COLO668 (cell line): ENCODE measurements around the gene DUSP18.
"Not testable (repeated sequence)": the region's sequence is repeated elsewhere in the genome, so short reads cannot be mapped to it uniquely, and the experiment has no call there.

ENCODE experiments used
- DNase-seq: peaks from one replicate; lab custom pipeline; 2025; ENCODE audit not compliant: unreplicated experiment; lab: John Stamatoyannopoulos, UW

DUSP18 gene

GRCh38 chr22:30679895-30680690 lies 12.4 kb upstream of the DUSP18 start:
- DNase-seq = not testable (repeated sequence)

- not testable (repeated sequence) for DNase-seq
Observed at GRCh38 chr22:30676565-30676964, 8.9 kb upstream of the DUSP18 start.

GRCh38 chr22:30675436-30675835 lies 7.8 kb upstream of the DUSP18 start:
- no peak for DNase-seq

- no peak for DNase-seq
Observed at GRCh38 chr22:30674482-30674881, 6.8 kb upstream of the DUSP18 start.

- no peak for DNase-seq
Observed at GRCh38 chr22:30673136-30673535, 5.5 kb upstream of the DUSP18 start.

- DNase-seq = no peak
Observed at GRCh38 chr22:30671071-30671470, 3.4 kb upstream of the DUSP18 start.

GRCh38 chr22:30668386-30668710 lies 673 bp upstream of the DUSP18 start:
- no peak for DNase-seq

GRCh38 chr22:30667107-30667493 lies 575 bp downstream of the DUSP18 start:
- DNase-seq = no peak

- no peak for DNase-seq
Observed at GRCh38 chr22:30665786-30666185, 1.9 kb downstream of the DUSP18 start.

- DNase-seq = no peak
Observed at GRCh38 chr22:30665266-30665665, 2.4 kb downstream of the DUSP18 start.

- no peak for DNase-seq
Observed at GRCh38 chr22:30664798-30665197, 2.9 kb downstream of the DUSP18 start.

- DNase-seq = peak; percentile 12
Observed at GRCh38 chr22:30662040-30662439, 5.6 kb downstream of the DUSP18 start.

GRCh38 chr22:30655532-30655931 lies 12.1 kb downstream of the DUSP18 start:
- no peak for DNase-seq

- DNase-seq = no peak
Observed at GRCh38 chr22:30654361-30654760, 13.3 kb downstream of the DUSP18 start.

GRCh38 chr22:30652852-30653251 lies 14.8 kb downstream of the DUSP18 start:
- DNase-seq = no peak

GRCh38 chr22:30650508-30651116 lies 17.1 kb downstream of the DUSP18 start:
- DNase-seq = no peak

GRCh38 chr22:30649430-30650007 lies 18.2 kb downstream of the DUSP18 start:
- peak; percentile 50 for DNase-seq

GRCh38 chr22:30648825-30649224 lies 18.9 kb downstream of the DUSP18 start:
- DNase-seq = no peak

- no peak for DNase-seq
Observed at GRCh38 chr22:30647536-30647935, 20.1 kb downstream of the DUSP18 start.

GRCh38 chr22:30646518-30647160 lies 21.0 kb downstream of the DUSP18 start:
- no peak for DNase-seq

- no peak for DNase-seq
Observed at GRCh38 chr22:30643055-30643875, 24.4 kb downstream of the DUSP18 start.
